ENCODE measurements around the gene GAB4.
"Not testable (repeated sequence)": the region's sequence is repeated elsewhere in the genome, so short reads cannot be mapped to it uniquely, and the experiment has no call there.

Gene GAB4

GRCh38 chr22:16956290-16956689 lies 51.7 kb downstream of the GAB4 start:
- DNase-seq = no peak

GRCh38 chr22:16955678-16956210 lies 52.3 kb downstream of the GAB4 start:
- no peak for DNase-seq

- DNase-seq = no peak
These were observed 52.9 kb downstream of the GAB4 start for GRCh38 chr22:16955081-16955480.

DNA sequence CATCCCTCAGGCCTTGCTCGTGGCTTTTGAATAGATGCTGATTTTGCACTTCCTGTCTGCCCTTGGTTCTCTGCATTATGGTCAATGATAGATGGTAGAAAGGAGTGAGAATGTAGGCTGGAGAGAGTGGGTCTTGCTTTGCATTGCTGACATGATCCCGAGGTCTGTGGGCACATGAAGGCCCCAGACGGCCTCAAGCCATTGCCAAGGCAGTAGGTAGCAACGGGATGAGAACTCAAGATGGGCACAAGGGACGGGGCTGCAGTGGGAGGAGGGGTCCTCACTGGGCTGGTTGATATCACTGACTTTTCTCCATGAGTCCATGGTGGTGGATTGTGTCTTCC lies 54.0 kb downstream of the GAB4 start:
- DNase-seq = no peak

DNA sequence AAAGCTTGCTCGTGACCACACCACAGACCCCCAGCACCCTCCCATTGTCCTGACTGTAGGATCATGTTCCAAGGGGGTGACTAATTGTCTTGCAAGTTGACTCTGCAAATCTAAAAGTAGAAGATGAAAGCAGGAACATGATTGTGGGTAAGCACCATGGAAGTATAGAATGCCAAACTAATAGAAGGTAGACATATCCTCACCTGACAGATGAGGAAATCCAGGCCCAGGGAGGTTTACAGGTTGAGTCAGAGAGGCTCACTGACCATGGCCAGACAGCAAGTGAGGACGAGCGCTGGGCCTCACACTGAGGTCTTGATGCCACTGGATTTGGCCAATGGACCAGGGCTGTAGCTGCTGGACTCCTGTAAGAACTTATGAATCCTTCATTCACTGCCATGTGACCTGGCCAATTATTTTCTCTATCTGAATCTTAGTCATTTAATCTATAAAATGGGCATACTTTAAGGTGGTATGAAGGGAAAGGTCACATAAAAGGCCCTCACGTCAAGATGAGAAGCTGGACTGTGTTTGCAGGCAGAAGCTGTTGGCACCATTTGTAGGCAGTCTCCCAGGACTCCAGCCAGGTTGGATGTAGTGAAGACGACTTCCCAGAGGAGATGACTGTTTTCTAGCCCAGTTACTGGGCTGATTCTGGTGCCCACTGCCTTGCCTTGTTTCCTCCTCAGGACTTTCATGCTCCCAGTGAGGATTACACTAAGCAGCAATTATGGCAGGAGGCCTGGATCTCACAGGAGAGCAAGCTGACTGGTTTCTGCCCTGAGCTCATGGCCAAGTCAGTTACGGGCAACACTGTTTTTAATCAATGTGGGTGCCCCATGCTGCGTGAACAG lies 54.6 kb downstream of the GAB4 start:
- DNase-seq = no peak

- DNase-seq = no peak
These were observed 58.5 kb downstream of the GAB4 start for GRCh38 chr22:16949561-16949960.

DNA sequence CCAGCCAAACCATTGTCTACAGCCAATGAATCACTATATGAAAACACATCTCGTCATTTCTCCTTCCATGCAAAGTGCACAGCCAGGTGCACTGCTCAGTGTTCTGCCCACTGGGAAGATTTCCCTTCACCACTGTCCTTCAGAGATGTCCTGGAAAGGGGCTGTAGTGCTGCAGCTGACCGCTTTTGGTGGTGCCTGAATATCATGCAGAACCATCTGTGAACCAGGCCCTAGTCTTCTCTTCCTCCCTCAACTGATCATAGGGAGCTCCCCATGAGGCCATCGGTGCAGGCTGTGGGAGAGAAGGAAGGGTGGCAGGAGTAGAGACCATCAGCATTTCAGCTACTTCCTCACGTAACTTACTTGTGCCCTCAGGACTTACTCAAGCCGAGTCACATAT lies 70.2 kb downstream of the GAB4 start:
- DNase-seq = no peak

DNA sequence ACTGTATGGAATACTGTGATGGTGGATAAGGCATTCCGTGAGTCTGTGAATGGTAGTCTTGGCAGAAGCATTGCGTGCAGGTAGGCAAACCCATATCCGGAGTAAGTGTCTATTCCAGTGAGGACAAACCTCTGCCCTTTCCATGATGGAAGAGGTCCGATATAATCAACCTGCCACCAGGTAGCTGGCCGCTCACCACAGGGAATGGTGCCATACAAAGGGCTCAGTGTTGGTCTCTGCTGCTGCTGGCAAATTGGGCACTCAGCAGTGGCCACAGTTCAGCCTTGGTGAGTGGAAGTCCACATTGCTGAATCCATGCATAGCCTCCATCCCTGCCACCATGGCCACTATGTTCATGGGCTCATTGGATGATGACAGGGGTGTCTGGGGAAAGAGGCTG lies 70.8 kb downstream of the GAB4 start:
- not testable (repeated sequence) for DNase-seq

GRCh38 chr22:16936625-16937024 lies 71.4 kb downstream of the GAB4 start:
- DNase-seq = no peak

- no peak for DNase-seq
These were observed 72.8 kb downstream of the GAB4 start for GRCh38 chr22:16935209-16935608.

- peak; percentile 12 for DNase-seq
These were observed 74.4 kb downstream of the GAB4 start for GRCh38 chr22:16933291-16934282.

DNA sequence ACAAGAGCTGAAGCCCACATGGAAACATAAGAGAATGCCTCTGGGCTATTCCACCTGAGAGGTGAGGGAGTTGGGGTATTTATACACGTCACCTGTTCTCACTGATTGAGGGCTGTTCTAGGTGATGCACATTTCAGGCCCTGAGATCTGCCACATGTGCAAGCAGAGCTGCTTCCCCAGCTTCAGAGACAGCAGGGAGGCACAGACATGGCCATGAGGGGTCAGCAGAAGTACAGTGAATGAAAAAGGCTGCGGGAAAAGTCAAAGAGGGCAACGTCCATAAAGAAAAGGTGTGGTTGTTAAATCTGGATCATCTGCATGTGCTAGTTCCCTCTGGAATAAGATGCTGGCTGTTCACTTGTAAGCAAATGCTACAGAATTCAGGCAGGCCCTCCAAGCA lies 75.4 kb downstream of the GAB4 start:
- DNase-seq = no peak

GRCh38 chr22:16925407-16925966 lies 82.5 kb downstream of the GAB4 start:
- no peak for DNase-seq

DNA sequence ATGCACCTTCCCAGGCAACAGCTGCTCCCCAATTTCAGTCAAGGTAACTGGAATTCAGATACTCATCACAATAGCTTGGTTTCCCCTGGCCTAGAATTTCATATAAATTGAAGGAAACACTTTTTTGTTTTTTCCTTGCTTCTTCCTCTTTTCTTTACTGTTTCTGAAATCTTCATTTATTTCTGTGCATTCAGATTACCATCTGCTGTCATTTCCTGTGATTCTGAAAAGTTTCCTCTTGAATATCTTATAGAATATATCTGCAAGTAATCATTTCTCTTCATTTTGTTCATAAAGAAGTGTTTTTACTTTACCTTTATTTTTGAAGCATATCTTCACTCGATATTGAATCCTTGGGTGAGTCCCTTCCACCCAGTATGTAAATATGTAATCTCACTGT lies 85.3 kb downstream of the GAB4 start:
- no peak for DNase-seq

- no peak for DNase-seq
These were observed 85.9 kb downstream of the GAB4 start for GRCh38 chr22:16922076-16922475.

GRCh38 chr22:16917144-16918003 lies 90.6 kb downstream of the GAB4 start:
- peak; percentile 7 for DNase-seq

GRCh38 chr22:16915701-16916100 lies 92.3 kb downstream of the GAB4 start:
- DNase-seq = no peak

DNA sequence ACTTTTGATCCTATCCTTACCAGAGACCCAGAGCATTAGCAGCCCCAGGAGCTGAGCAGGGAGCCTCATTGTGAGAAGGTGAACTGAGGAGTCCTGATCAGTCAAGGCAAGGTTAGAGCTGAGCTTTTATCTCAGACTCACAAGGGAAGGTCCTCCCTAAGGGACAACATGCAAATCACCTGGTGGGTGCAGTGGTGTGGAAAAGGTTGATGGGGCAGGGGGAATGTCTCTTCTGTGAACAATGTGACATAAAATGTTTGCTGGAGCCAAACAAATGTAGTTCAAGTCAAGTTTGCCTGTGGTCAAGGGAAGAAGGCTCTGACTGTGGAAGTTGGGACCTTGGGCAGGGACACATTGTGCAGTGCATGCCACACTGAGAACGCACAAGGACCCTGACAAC lies 93.1 kb downstream of the GAB4 start:
- DNase-seq = not testable (repeated sequence)

GRCh38 chr22:16914006-16914405 lies 94.0 kb downstream of the GAB4 start:
- no peak for DNase-seq

DNA sequence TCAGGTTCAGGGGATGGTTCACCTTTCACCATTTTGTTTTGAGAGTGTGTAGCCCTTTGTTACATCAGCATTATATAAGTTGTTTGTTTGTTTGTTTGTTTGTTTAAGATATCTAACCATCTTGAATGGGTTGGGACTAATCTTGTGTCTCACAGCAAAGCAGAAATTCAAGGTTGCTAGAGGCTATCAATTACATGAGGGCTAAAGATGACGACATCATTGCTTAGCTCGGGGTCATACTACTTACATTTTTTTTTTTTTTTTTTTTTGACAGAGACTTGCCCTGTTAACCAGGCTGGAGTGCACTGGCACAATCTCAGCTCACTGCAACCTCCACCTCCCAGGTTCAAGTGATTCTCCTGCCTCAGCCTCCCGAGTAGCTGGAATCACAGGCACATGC lies 95.7 kb downstream of the GAB4 start:
- DNase-seq = no peak

Data from NCI-H510A (cell line).